Trophoblast cell (in vitro differentiated cells and primary cell): ENCODE data around the gene HCFC2.
A peak's percentile ranks its signal among the peaks of the same experiment; 100 is the strongest.

Experiments
- DNase-seq, 2 donors: peaks; one replicate each; pipeline ENCODE4 v3.0.0-alpha.2; 2016
- H2AFZ ChIP-seq: 2 replicates; pipeline ENCODE4 v1.6.1; 2013; ENCODE audit warnings: low read length, moderate library complexity, mild to moderate bottlenecking; ENCODE audit not compliant: insufficient read depth, poor library complexity
- H2AK5ac ChIP-seq: 2 replicates; pipeline ENCODE4 v1.6.1; 2013; ENCODE audit warnings: mild to moderate bottlenecking, low read length
- H2BK120ac ChIP-seq: 2 replicates; pipeline ENCODE4 v1.6.1; 2013; ENCODE audit warnings: low read length, mild to moderate bottlenecking, moderate library complexity; ENCODE audit not compliant: insufficient read depth, poor library complexity
- H2BK12ac ChIP-seq: 2 replicates; pipeline ENCODE4 v1.6.1; 2013; ENCODE audit warnings: mild to moderate bottlenecking, low read length, moderate library complexity
- H2BK5ac ChIP-seq: 2 replicates; pipeline ENCODE4 v1.6.1; 2013; ENCODE audit warnings: low read length, low read depth, moderate library complexity, mild to moderate bottlenecking; ENCODE audit not compliant: poor library complexity
- H3K14ac ChIP-seq: 2 replicates; pipeline ENCODE4 v1.6.1; 2013; ENCODE audit warnings: mild to moderate bottlenecking, low read length
- H3K18ac ChIP-seq: 2 replicates; pipeline ENCODE4 v1.6.1; 2013; ENCODE audit warnings: mild to moderate bottlenecking, low read length
- H3K23ac ChIP-seq: 2 replicates; pipeline ENCODE4 v1.6.1; 2013; ENCODE audit warnings: low read length
- H3K27ac ChIP-seq: 2 replicates; pipeline ENCODE4 v1.5.1; 2013; ENCODE audit warnings: low read depth, mild to moderate bottlenecking, inconsistent platforms, low read length, moderate library complexity
- H3K27me3 ChIP-seq: 2 replicates; pipeline ENCODE4 v1.6.1; 2013; ENCODE audit warnings: inconsistent platforms, mild to moderate bottlenecking, low read length, moderate library complexity; ENCODE audit not compliant: insufficient read depth
- H3K36me3 ChIP-seq, 2 experiments: 1 replicate in 1 of 2; 2 replicates in 1 of 2; pipeline ENCODE4 v1.6.1; 2013; ENCODE audit warnings: low read length in 2 of 2, mild to moderate bottlenecking in 2 of 2, moderate library complexity in 1 of 2; ENCODE audit not compliant: insufficient read depth in 2 of 2, control insufficient read depth in 1 of 2
- H3K4ac ChIP-seq: 2 replicates; pipeline ENCODE4 v1.6.1; 2013; ENCODE audit warnings: low read depth, mild to moderate bottlenecking, low read length, moderate library complexity
- H3K4me1 ChIP-seq, 2 experiments: 1 replicate in 1 of 2; 2 replicates in 1 of 2; pipeline ENCODE4 v1.6.1; 2013; ENCODE audit warnings: low read length in 2 of 2, mild to moderate bottlenecking in 2 of 2, moderate library complexity in 1 of 2; ENCODE audit not compliant: insufficient read depth in 2 of 2, control insufficient read depth in 1 of 2
- H3K4me2 ChIP-seq: 2 replicates; pipeline ENCODE4 v1.6.1; 2013; ENCODE audit warnings: inconsistent platforms, mild to moderate bottlenecking, low read length, moderate library complexity
- H3K4me3 ChIP-seq: 2 replicates; pipeline ENCODE4 v1.5.1; 2013; ENCODE audit warnings: mild to moderate bottlenecking, low read depth, low read length, inconsistent platforms
- H3K79me1 ChIP-seq: one replicate; pipeline ENCODE4 v1.6.1; 2013; ENCODE audit warnings: low read length
- H3K79me2 ChIP-seq: 2 replicates; pipeline ENCODE4 v1.6.1; 2013; ENCODE audit warnings: low read length, mild to moderate bottlenecking; ENCODE audit not compliant: control insufficient read depth, insufficient read depth, poor library complexity
- H3K9ac ChIP-seq: 2 replicates; pipeline ENCODE4 v1.6.1; 2013; ENCODE audit warnings: mild to moderate bottlenecking, low read length
- H3K9me3 ChIP-seq: 2 replicates; pipeline ENCODE4 v1.6.1; 2013; ENCODE audit warnings: low read depth, mild to moderate bottlenecking, control low read depth, inconsistent platforms, low read length; ENCODE audit not compliant: insufficient read depth
- H4K12ac ChIP-seq: 2 replicates; pipeline ENCODE4 v1.6.1; 2013; ENCODE audit warnings: low read depth, mild to moderate bottlenecking, low read length, moderate library complexity
- H4K8ac ChIP-seq: 2 replicates; pipeline ENCODE4 v1.6.1; 2013; ENCODE audit warnings: low read depth, mild to moderate bottlenecking, low read length, moderate library complexity
- H4K91ac ChIP-seq: one replicate; pipeline ENCODE4 v1.6.1; 2013; ENCODE audit warnings: low read depth, mild to moderate bottlenecking, low read length, moderate library complexity
- WGBS: extraction: QIAGEN DNeasy Blood & Tissue Kit; methylation state at CpG from one replicate; pipeline ENCODE4 v1.1.7; 2013; ENCODE audit warnings: missing lambda C conversion rate; ENCODE audit not compliant: insufficient read length, insufficient coverage; ENCODE audit errors: extremely low coverage; 5-methylcytosine and 5-hydroxymethylcytosine counted together

The HCFC2 gene

GRCh38 chr12:104136577-104136976, 72.2 kb downstream of the HCFC2 start:
- peaks cover 10 to 13% of the 10 kb centered on the region in 2 experiments for H3K4me1 ChIP-seq
- H4K12ac ChIP-seq, result no peak overlapping the region
- peaks cover 6% of the 10 kb centered on the region for H3K79me1 ChIP-seq
- H3K79me2 ChIP-seq, result peaks cover 2% of the 10 kb centered on the region
- no peak overlapping the region for H3K14ac ChIP-seq
- no peak overlapping the region for H2BK120ac ChIP-seq
- no peak overlapping the region for H3K9ac ChIP-seq
- H3K36me3 ChIP-seq, result peaks cover 2 to 6% of the 10 kb centered on the region in 2 experiments
- H3K18ac ChIP-seq, result no peak overlapping the region
- no peak overlapping the region for H3K4ac ChIP-seq
- no peak overlapping the region for H2AFZ ChIP-seq
- DNase-seq, result no peak
- H2AK5ac ChIP-seq, result no peak overlapping the region
- no peak overlapping the region for H3K23ac ChIP-seq
- no peak overlapping the region for H2BK5ac ChIP-seq
- H3K27ac ChIP-seq, result no peak overlapping the region
- no peaks in the 10 kb centered on the region for H3K9me3 ChIP-seq
- H3K4me2 ChIP-seq, result peak overlapping the region; percentile 96
- no peaks in the 10 kb centered on the region for H3K27me3 ChIP-seq
- H4K8ac ChIP-seq, result no peak overlapping the region
- no peak overlapping the region for H3K4me3 ChIP-seq
- H4K91ac ChIP-seq, result no peak overlapping the region
- H2BK12ac ChIP-seq, result no peak overlapping the region

- peaks cover 10 to 11% of the 10 kb centered on the region in 2 experiments for H3K4me1 ChIP-seq
- H3K9me3 ChIP-seq, result no peaks in the 10 kb centered on the region
- H2BK12ac ChIP-seq, result no peak overlapping the region
- peaks cover 2% of the 10 kb centered on the region for H3K79me2 ChIP-seq
- H3K4me2 ChIP-seq, result peak overlapping the region; percentile 96
- H2AFZ ChIP-seq, result peak overlapping the region; percentile 12
- H4K91ac ChIP-seq, result peak overlapping the region; percentile 86
- no peak overlapping the region for H2AK5ac ChIP-seq
- H3K36me3 ChIP-seq, result peaks cover 2 to 4% of the 10 kb centered on the region in 2 experiments
- peak overlapping the region; percentile 95 for H3K9ac ChIP-seq
- no peak overlapping the region for H3K23ac ChIP-seq
- peaks cover 6% of the 10 kb centered on the region for H3K79me1 ChIP-seq
- peak overlapping the region; percentile 43 for H4K8ac ChIP-seq
- no CpG with 5 or more reads among the region's 78 CpGs for WGBS
- H3K18ac ChIP-seq, result peak overlapping the region; percentile 75
- H2BK5ac ChIP-seq, result peak overlapping the region; percentile 58
- H3K27ac ChIP-seq, result peak overlapping the region; percentile 99
- H3K4ac ChIP-seq, result peak overlapping the region; percentile 53
- H3K14ac ChIP-seq, result peak overlapping the region; percentile 89
- DNase-seq, result peak; percentile 39 to 61
- no peaks in the 10 kb centered on the region for H3K27me3 ChIP-seq
- H3K4me3 ChIP-seq, result peak overlapping the region; percentile 89
- no peak overlapping the region for H2BK120ac ChIP-seq
- peak overlapping the region; percentile 2 for H4K12ac ChIP-seq
These were observed 72.9 kb downstream of the HCFC2 start for GRCh38 chr12:104137001-104137901.

GRCh38 chr12:104137902-104138796, 73.8 kb downstream of the HCFC2 start, which contains the start of gene NFYB:
Gene NFYB, minus strand, starts transcription at chr12:104138210. Its CDS starts 2,757 bp downstream, at chr12:104135453.
- Histone ChIP-seq H3K27me3 (no peaks in the 10 kb centered on the region), H4K8ac (peak within 1 kb of the TSS; percentile 97), H3K27ac (peak within 1 kb of the TSS; percentile 99), H3K9ac (peak within 1 kb of the TSS; percentile 95), H2AK5ac (no peak within 1 kb of the TSS), H3K36me3 (peaks cover 2% of the 10 kb centered on the region in 2 experiments), H3K9me3 (no peaks in the 10 kb centered on the region), H3K18ac (peak within 1 kb of the TSS; percentile 83), H2BK5ac (peak within 1 kb of the TSS; percentile 62), H3K4ac (peak within 1 kb of the TSS; percentile 60), H3K4me2 (peak within 1 kb of the TSS; percentile 96), H4K12ac (peak within 1 kb of the TSS; percentile 91), H2BK120ac (peak within 1 kb of the TSS; percentile 67), H3K4me1 (peaks cover 6 to 9% of the 10 kb centered on the region in 2 experiments), H2BK12ac (peak within 1 kb of the TSS; percentile 41), H3K23ac (no peak within 1 kb of the TSS), H2AFZ (peak within 1 kb of the TSS; percentile 88), H4K91ac (peak within 1 kb of the TSS; percentile 91), H3K79me2 (peaks cover 2% of the 10 kb centered on the region), H3K4me3 (peak within 1 kb of the TSS; percentile 89), H3K14ac (peak within 1 kb of the TSS; percentile 90), H3K79me1 (peaks cover 6% of the 10 kb centered on the region)
- DNase-seq, result peak; percentile 94 to 97
- no CpG with 5 or more reads among the region's 111 CpGs for WGBS

GRCh38 chr12:104138797-104139152, 74.4 kb downstream of the HCFC2 start:
- WGBS, result no CpG with 5 or more reads among the region's 7 CpGs
- H3K79me2 ChIP-seq, result peaks cover 2% of the 10 kb centered on the region
- peak in 1 of 2 donors; percentile 10 for DNase-seq

More at GRCh38 chr12:104138797-104139152, 74.4 kb downstream of the HCFC2 start:
- H4K12ac ChIP-seq, result no peak overlapping the region
- H2BK5ac ChIP-seq, result no peak overlapping the region
- H3K23ac ChIP-seq, result no peak overlapping the region
- H3K14ac ChIP-seq, result no peak overlapping the region
- no peak overlapping the region for H3K4ac ChIP-seq
- no peaks in the 10 kb centered on the region for H3K27me3 ChIP-seq
- peak overlapping the region; percentile 50 for H3K9ac ChIP-seq
- no peak overlapping the region for H2AK5ac ChIP-seq
- H3K79me1 ChIP-seq, result peaks cover 6% of the 10 kb centered on the region
- H4K8ac ChIP-seq, result peak overlapping the region; percentile 97
- no peaks in the 10 kb centered on the region for H3K9me3 ChIP-seq
- no peak overlapping the region for H2BK12ac ChIP-seq
- no peak overlapping the region for H3K18ac ChIP-seq
- H3K4me2 ChIP-seq, result peak overlapping the region; percentile 65
- no peak overlapping the region for H2BK120ac ChIP-seq
- H2AFZ ChIP-seq, result peak overlapping the region; percentile 88
- H3K4me3 ChIP-seq, result peak overlapping the region; percentile 25
- no peak overlapping the region for H3K27ac ChIP-seq
- peak overlapping the region; percentile 91 for H4K91ac ChIP-seq
- H3K4me1 ChIP-seq, result peaks cover 6 to 9% of the 10 kb centered on the region in 2 experiments
- H3K36me3 ChIP-seq, result no peaks in the 10 kb centered on the region
